Ectodermal cell (in vitro differentiated cells): ENCODE data around the gene CINP.

ENCODE experiments used
- H3K27ac ChIP-seq: 2 replicates; pipeline ENCODE4 v1.7.0; 2013; ENCODE audit warnings: mild to moderate bottlenecking, low read depth, low read length; ENCODE audit not compliant: insufficient read depth, poor library complexity, severe bottlenecking
- H3K27me3 ChIP-seq: 2 replicates; pipeline ENCODE4 v1.7.0; 2013; ENCODE audit warnings: mild to moderate bottlenecking, low read length; ENCODE audit not compliant: insufficient read depth, control insufficient read depth, poor library complexity, severe bottlenecking
- H3K36me3 ChIP-seq: one replicate; pipeline ENCODE4 v1.7.0; 2013; ENCODE audit warnings: low read length; ENCODE audit not compliant: control insufficient read depth, insufficient read depth
- H3K4me1 ChIP-seq: one replicate; pipeline ENCODE4 v1.7.0; 2013; ENCODE audit warnings: low read length; ENCODE audit not compliant: control insufficient read depth, insufficient read depth
- H3K4me3 ChIP-seq: 2 replicates; pipeline ENCODE4 v1.7.0; 2013; ENCODE audit warnings: low read depth, low read length, control low read depth; ENCODE audit not compliant: insufficient read depth
- H3K9me3 ChIP-seq: 2 replicates; pipeline ENCODE4 v1.7.0; 2013; ENCODE audit warnings: mild to moderate bottlenecking, low read length, moderate library complexity; ENCODE audit not compliant: control insufficient read depth
- WGBS, 2 experiments: methylation state at CpG; one replicate each; pipeline ENCODE4 v1.1.7; 2013; ENCODE audit warnings: missing lambda C conversion rate in 2 of 2; 5-methylcytosine and 5-hydroxymethylcytosine counted together

Gene CINP

GRCh38 chr14:102378830-102379229 lies 16.1 kb upstream of the CINP start:
- Histone ChIP-seq H3K4me1 (no peaks in the 10 kb centered on the region), H3K27ac (no peak overlapping the region), H3K9me3 (no peaks in the 10 kb centered on the region), H3K27me3 (no peaks in the 10 kb centered on the region), H3K36me3 (no peaks in the 10 kb centered on the region), H3K4me3 (no peak overlapping the region)
- WGBS, 2 experiments = 94 to 96% methylated on average over 6 to 9 of the region's 9 CpGs

DNA sequence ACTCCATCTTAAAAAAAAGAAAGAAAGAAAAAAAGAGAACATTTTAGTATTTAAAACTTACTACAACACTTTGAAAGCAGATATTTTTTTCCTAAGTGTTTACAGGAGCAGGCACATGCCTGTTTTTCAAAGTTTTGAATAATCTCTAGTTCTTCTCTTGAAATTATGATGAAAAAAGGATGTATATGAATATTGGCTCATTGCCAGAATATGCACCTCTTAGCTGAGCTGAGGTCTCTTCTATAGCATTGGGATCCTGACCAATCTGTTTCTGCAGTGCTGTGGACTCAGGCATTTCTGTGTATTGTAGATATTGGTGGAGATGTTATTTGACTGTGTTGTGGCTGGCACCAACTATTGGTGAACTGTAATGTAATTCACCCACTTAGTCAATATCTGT lies 15.0 kb upstream of the CINP start:
- H3K4me3 ChIP-seq = no peak overlapping the region
- no peak overlapping the region for H3K27ac ChIP-seq
- no peaks in the 10 kb centered on the region for H3K36me3 ChIP-seq
- H3K4me1 ChIP-seq = no peaks in the 10 kb centered on the region
- no peaks in the 10 kb centered on the region for H3K27me3 ChIP-seq
- no peaks in the 10 kb centered on the region for H3K9me3 ChIP-seq

DNA sequence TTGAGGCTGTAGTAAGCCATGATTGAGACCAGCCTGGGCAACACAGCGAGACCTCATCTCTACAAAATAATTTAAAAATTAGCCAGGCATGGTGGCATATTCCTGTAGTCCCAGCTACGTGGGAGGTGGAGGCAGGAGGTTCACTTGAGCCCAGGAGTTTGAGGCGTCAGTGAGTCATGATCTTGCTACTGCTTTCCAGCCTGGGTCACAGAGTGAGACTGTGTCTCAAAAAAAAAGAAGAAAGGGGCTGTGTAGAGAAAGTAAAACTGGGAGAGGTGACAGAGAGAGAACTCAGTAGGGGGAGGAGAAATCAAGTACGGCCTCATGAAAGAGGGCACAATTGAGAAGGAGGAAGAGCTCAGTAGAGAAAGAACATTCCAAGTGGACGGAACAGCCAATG lies 12.4 kb upstream of the CINP start:
- no peak overlapping the region for H3K4me3 ChIP-seq
- H3K36me3 ChIP-seq = no peaks in the 10 kb centered on the region
- H3K27ac ChIP-seq = no peak overlapping the region
- no peaks in the 10 kb centered on the region for H3K27me3 ChIP-seq
- H3K4me1 ChIP-seq = no peaks in the 10 kb centered on the region
- WGBS, 2 experiments = 91 to 94% methylated on average over 5 of the region's 5 CpGs
- H3K9me3 ChIP-seq = no peaks in the 10 kb centered on the region

DNA sequence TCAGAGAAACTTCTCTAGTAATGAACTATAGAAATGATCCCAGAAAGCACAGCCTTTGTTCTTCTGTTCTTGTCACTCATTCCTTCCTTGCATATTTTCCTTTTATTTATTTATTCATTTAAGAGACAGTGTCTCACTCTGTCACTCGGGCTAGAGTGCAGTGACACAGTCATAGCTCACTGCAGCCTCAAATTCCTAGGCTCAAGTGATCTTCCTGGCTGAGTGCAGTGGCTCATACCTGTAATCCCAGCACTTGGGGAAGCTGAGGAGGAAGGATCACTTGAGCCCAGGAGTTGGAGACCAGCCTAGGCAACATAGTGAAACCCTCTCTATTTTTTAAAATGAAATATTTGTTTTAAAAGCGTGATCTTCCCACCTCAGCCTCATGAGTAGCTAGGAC lies 11.6 kb upstream of the CINP start:
- Histone ChIP-seq H3K36me3 (no peaks in the 10 kb centered on the region), H3K27me3 (no peaks in the 10 kb centered on the region), H3K4me3 (no peak overlapping the region), H3K9me3 (no peaks in the 10 kb centered on the region), H3K4me1 (no peaks in the 10 kb centered on the region), H3K27ac (no peak overlapping the region)
- WGBS, 2 experiments = 88 to 95% methylated on average over 2 of the region's 2 CpGs

DNA sequence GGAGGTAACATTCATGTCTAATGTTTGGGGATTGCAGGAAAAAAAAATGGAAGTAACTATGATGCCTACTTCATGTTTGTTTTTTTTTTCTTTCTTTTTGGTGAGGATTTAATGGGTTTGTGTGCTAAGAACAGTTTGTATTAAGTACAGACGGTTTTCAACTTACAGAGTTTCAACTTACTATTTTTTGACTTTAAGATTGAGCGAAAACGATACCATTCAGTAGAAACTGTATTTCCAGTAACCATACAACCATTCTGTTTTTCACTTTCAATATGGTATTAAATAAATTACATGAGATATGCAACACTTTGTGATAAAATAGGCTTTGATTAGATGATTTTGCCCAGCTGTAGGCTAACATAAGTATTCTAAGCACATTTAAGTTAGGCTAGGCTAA lies 10.4 kb upstream of the CINP start:
- 83% methylated on average over 3 of the region's 3 CpGs; no CpG with 5 or more reads in 1 of the 2 experiments for WGBS, 2 experiments

GRCh38 chr14:102371361-102371760 lies 8.7 kb upstream of the CINP start:
- Histone ChIP-seq H3K4me3 (no peak overlapping the region), H3K36me3 (no peaks in the 10 kb centered on the region), H3K9me3 (no peaks in the 10 kb centered on the region), H3K27ac (no peak overlapping the region), H3K27me3 (no peaks in the 10 kb centered on the region), H3K4me1 (no peaks in the 10 kb centered on the region)
- 88 to 93% methylated on average over 4 of the region's 4 CpGs for WGBS, 2 experiments

More for the DNA sequence above, 10.4 kb upstream of the CINP start:
- no peaks in the 10 kb centered on the region for H3K4me1 ChIP-seq
- H3K27ac ChIP-seq = no peak overlapping the region
- H3K27me3 ChIP-seq = no peaks in the 10 kb centered on the region
- no peak overlapping the region for H3K4me3 ChIP-seq
- H3K9me3 ChIP-seq = no peaks in the 10 kb centered on the region
- H3K36me3 ChIP-seq = no peaks in the 10 kb centered on the region

DNA sequence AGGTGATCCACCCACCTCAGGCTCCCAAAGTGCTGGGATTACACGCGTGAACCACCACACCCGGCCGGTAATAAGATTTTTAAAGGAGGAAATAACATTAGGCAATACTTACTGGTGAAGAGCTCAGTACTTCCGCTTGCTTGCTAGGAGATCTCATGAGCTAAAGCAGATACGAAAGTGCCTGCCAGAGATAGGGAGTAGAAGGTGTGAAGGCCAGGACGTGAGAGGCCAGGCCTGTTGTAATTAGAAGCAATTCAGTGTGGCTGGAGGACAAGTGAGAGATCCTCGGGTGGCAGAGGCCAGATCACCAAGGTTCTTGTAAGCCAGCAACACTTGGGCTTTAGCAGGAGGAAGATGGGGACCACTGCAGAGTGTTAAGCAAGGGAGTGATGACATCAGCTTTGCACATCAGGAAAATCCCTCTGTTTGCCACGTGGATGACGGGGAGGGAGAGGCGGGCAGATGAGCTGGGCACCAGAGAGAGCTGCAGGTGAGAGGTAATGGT lies 7.7 kb upstream of the CINP start:
- H3K27ac ChIP-seq = no peak overlapping the region
- H3K36me3 ChIP-seq = no peaks in the 10 kb centered on the region
- H3K4me3 ChIP-seq = no peak overlapping the region
- no peaks in the 10 kb centered on the region for H3K9me3 ChIP-seq
- H3K4me1 ChIP-seq = no peaks in the 10 kb centered on the region
- H3K27me3 ChIP-seq = no peaks in the 10 kb centered on the region
- 89 to 90% methylated on average over 11 of the region's 11 CpGs for WGBS, 2 experiments

DNA sequence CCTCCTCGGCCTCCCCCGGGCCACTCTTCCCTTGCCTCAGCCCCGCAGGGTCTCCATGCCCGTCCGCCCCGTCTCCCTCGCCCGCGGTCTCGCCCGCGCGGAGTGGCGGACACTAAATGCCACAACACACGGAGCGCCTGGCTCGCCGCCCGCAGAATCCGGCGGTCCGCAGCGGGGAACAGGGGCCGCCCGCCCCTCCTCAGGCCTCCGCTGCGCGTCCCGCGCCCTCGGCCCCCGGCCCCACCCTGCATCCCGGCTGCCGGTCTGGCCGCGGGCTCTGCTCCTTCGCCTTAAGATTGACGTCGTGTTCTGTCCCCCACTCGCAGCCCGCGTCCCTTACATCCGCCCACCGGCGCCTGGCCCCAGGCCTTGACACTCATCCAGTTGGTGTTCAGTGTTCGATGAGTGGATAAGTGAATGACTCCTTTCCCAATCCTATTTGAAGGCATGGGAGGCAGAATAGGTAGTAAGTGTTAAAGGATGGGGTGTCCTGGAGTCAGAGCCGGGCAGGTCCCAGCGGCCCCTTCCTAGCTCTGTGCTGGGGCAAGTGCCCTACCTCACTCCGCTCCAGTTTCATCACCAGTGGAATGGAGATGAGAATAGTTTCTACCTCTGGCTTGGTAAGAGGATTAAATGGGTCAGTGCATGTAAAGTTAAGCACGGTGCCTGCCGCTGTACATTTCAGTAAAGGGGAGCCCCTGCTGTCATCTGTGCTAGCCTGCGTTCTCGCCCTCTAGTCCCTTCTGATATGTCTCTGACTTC lies 673 bp upstream of the CINP start:
- no peaks in the 10 kb centered on the region for H3K9me3 ChIP-seq
- H3K4me3 ChIP-seq = peak overlapping the region; percentile 60
- H3K27ac ChIP-seq = no peak overlapping the region
- H3K36me3 ChIP-seq = no peaks in the 10 kb centered on the region
- peaks cover 13% of the 10 kb centered on the region for H3K4me1 ChIP-seq
- H3K27me3 ChIP-seq = no peaks in the 10 kb centered on the region
- WGBS, 2 experiments = 3% methylated on average over 53 of the region's 53 CpGs

- H3K9me3 ChIP-seq = no peaks in the 10 kb centered on the region
- H3K27ac ChIP-seq = no peak overlapping the region
- no peaks in the 10 kb centered on the region for H3K36me3 ChIP-seq
- peaks cover 13% of the 10 kb centered on the region for H3K4me1 ChIP-seq
- peak overlapping the region; percentile 60 for H3K4me3 ChIP-seq
- 52 to 55% methylated on average over 4 of the region's 4 CpGs for WGBS, 2 experiments
- no peaks in the 10 kb centered on the region for H3K27me3 ChIP-seq
Observed at GRCh38 chr14:102362084-102362483, 606 bp downstream of the CINP start.

- Histone ChIP-seq H3K9me3 (no peaks in the 10 kb centered on the region), H3K36me3 (no peaks in the 10 kb centered on the region)
Observed at GRCh38 chr14:102360388-102360787, 2.3 kb downstream of the CINP start.

More at GRCh38 chr14:102360388-102360787, 2.3 kb downstream of the CINP start:
- Histone ChIP-seq H3K27ac (no peak overlapping the region), H3K4me3 (no peak overlapping the region), H3K4me1 (peaks cover 13% of the 10 kb centered on the region), H3K27me3 (no peaks in the 10 kb centered on the region)
- WGBS, 2 experiments = 93 to 94% methylated on average over 3 of the region's 3 CpGs
